Muscle layer of duodenum (tissue), 2 donors: ENCODE results near the gene SLC12A7.

Experiments used
- H3K27ac ChIP-seq: one replicate; pipeline ENCODE4 v1.7.0; 2013; ENCODE audit warnings: mild to moderate bottlenecking, low read length
- H3K27me3 ChIP-seq: one replicate; pipeline ENCODE4 v1.7.0; 2013; ENCODE audit warnings: low read depth, mild to moderate bottlenecking, control low read depth, low read length
- H3K36me3 ChIP-seq, 2 donors: one replicate each; pipeline ENCODE4 v1.7.0; 2013; ENCODE audit warnings: low read length in 2 of 2, control low read depth in 1 of 2, mild to moderate bottlenecking in 1 of 2; ENCODE audit not compliant: insufficient read depth in 2 of 2, control insufficient read depth in 1 of 2
- H3K4me1 ChIP-seq, 2 donors: one replicate each; pipeline ENCODE4 v1.7.0; 2013; ENCODE audit warnings: low read length in 2 of 2, mild to moderate bottlenecking in 2 of 2, control low read depth in 1 of 2, moderate library complexity in 1 of 2; ENCODE audit not compliant: insufficient read depth in 2 of 2, control insufficient read depth in 1 of 2
- H3K4me3 ChIP-seq, 2 donors: one replicate each; pipeline ENCODE4 v1.7.0; 2013; ENCODE audit warnings: low read length in 2 of 2, low read depth in 1 of 2, mild to moderate bottlenecking in 1 of 2
- H3K9me3 ChIP-seq, 2 donors: one replicate each; pipeline ENCODE4 v1.7.0; 2013; ENCODE audit warnings: low read length in 2 of 2, control low read depth in 1 of 2, mild to moderate bottlenecking in 1 of 2; ENCODE audit not compliant: control insufficient read depth in 1 of 2
- donor health status: healthy.

SLC12A7 gene

GRCh38 chr5:1080432-1080831 lies 31.4 kb downstream of the SLC12A7 start:
- Histone ChIP-seq H3K27me3 (no peaks in the 10 kb centered on the region), H3K27ac (no peak overlapping the region), H3K36me3 (peaks cover 16 to 77% of the 10 kb centered on the region in 2 donors), H3K4me1 (no peaks in the 10 kb centered on the region), H3K9me3 (no peaks in the 10 kb centered on the region), H3K4me3 (no peak overlapping the region)

DNA sequence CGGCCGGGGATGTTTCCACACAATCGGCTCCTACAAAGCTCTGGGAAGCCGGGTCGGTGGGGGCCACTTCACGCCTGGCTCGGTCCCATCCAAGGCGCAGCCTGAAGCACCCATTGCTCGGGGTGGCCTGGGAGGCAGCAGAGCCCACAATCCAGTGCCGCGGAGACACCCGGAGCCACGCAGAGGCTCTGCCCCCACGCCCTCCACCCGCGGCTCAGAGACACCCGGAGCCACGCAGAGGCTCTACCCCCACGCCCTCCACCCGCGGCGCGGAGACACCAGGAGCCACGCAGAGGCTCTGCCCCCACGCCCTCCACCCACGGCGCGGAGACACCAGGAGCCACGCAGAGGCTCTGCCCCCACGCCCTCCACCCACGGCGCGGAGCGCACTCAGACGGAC lies 31.9 kb downstream of the SLC12A7 start:
- H3K27ac ChIP-seq: no peak overlapping the region
- no peak overlapping the region for H3K4me3 ChIP-seq
- peaks cover 16 to 77% of the 10 kb centered on the region in 2 donors for H3K36me3 ChIP-seq
- H3K27me3 ChIP-seq: no peaks in the 10 kb centered on the region
- no peaks in the 10 kb centered on the region for H3K4me1 ChIP-seq
- H3K9me3 ChIP-seq: no peaks in the 10 kb centered on the region

DNA sequence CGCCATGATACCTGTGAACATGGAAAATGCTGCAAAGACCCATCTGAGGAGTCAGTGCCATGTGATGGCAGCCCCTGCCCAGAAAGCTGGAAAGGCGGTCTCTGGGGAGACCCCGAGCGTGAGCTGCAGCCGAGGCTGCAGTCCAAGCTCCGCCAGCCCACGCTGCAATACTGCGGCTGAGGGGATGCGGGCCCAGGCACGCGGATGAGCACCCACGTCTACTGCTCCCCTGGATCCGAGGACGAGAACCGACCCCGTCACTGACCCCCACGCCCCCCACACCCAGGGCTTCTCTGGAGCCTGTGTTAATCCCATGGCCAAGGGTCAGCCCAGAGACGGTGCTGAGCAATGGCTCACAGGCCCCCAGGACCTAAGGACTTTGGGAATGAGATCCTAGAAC lies 32.4 kb downstream of the SLC12A7 start:
- H3K27me3 ChIP-seq: no peaks in the 10 kb centered on the region
- no peak overlapping the region for H3K4me3 ChIP-seq
- H3K4me1 ChIP-seq: no peaks in the 10 kb centered on the region
- H3K36me3 ChIP-seq: peaks cover 16 to 77% of the 10 kb centered on the region in 2 donors
- no peak overlapping the region for H3K27ac ChIP-seq
- no peaks in the 10 kb centered on the region for H3K9me3 ChIP-seq

- no peaks in the 10 kb centered on the region for H3K4me1 ChIP-seq
- H3K27me3 ChIP-seq: no peaks in the 10 kb centered on the region
- no peak overlapping the region for H3K4me3 ChIP-seq
- H3K9me3 ChIP-seq: no peaks in the 10 kb centered on the region
- peaks cover 11 to 77% of the 10 kb centered on the region in 2 donors for H3K36me3 ChIP-seq
- H3K27ac ChIP-seq: no peak overlapping the region
Measured at GRCh38 chr5:1078851-1079250, 33.0 kb downstream of the SLC12A7 start.

- Histone ChIP-seq H3K27ac (no peak overlapping the region), H3K36me3 (peaks cover 11 to 77% of the 10 kb centered on the region in 2 donors), H3K4me1 (no peaks in the 10 kb centered on the region)
Measured at GRCh38 chr5:1078206-1078605, 33.7 kb downstream of the SLC12A7 start.

GRCh38 chr5:1077491-1078020 lies 34.3 kb downstream of the SLC12A7 start:
- Histone ChIP-seq H3K36me3 (peaks cover 11 to 77% of the 10 kb centered on the region in 2 donors), H3K27ac (no peak overlapping the region), H3K27me3 (no peaks in the 10 kb centered on the region), H3K9me3 (no peaks in the 10 kb centered on the region), H3K4me1 (no peaks in the 10 kb centered on the region), H3K4me3 (no peak overlapping the region)

More at GRCh38 chr5:1078206-1078605, 33.7 kb downstream of the SLC12A7 start:
- Histone ChIP-seq H3K27me3 (no peaks in the 10 kb centered on the region), H3K9me3 (no peaks in the 10 kb centered on the region), H3K4me3 (no peak overlapping the region)

DNA sequence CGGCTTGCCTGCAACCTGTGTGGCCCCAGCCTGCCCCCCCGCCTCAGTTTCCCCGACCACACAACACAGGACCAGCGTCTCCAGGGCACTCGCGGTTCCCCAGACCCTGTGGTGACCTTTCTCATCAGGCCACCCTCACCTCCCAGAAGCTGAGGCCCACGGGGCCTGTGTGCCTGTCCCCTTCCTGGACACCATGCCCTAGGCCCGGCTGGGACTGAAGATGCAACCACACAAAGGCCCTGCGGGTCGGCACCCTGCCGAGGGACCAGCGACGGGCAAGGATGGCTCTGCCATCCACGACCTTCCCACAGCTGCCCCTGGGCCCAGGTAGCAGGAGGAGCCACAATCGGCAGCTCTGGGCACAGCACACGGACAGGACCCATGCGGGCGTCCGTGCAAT lies 34.8 kb downstream of the SLC12A7 start:
- Histone ChIP-seq H3K4me3 (no peak overlapping the region), H3K27me3 (no peaks in the 10 kb centered on the region), H3K36me3 (peaks cover 11 to 77% of the 10 kb centered on the region in 2 donors)

GRCh38 chr5:1076406-1076805 lies 35.5 kb downstream of the SLC12A7 start:
- Histone ChIP-seq H3K4me1 (no peaks in the 10 kb centered on the region), H3K36me3 (peaks cover 11 to 73% of the 10 kb centered on the region in 2 donors), H3K9me3 (no peaks in the 10 kb centered on the region), H3K27me3 (no peaks in the 10 kb centered on the region), H3K27ac (no peak overlapping the region), H3K4me3 (no peak overlapping the region)

More for the DNA sequence above, 34.8 kb downstream of the SLC12A7 start:
- Histone ChIP-seq H3K27ac (no peak overlapping the region), H3K4me1 (no peaks in the 10 kb centered on the region), H3K9me3 (no peaks in the 10 kb centered on the region)

DNA sequence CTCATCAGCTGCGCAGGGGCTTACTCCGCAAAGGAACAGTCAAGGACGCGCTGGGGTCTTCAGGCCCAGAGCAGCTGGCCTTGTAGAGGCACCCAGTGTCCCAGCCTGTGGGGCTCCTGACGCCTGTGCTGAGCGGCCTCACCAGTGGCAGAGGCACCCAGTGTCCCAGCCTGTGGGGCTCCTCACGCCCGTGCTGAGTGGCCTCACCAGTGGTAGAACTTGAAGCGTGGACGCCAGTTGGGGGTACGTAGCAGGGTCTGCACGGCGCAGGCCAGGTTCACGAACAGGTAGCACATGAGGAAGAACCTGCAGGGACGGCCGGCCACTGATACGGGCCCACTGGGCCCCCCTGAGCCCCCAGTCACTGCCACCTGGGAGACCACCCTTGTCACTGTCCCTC lies 35.9 kb downstream of the SLC12A7 start:
- Histone ChIP-seq H3K4me3 (no peak overlapping the region), H3K4me1 (no peaks in the 10 kb centered on the region), H3K36me3 (peaks cover 11 to 68% of the 10 kb centered on the region in 2 donors), H3K9me3 (no peaks in the 10 kb centered on the region), H3K27ac (no peak overlapping the region), H3K27me3 (no peaks in the 10 kb centered on the region)

- Histone ChIP-seq H3K4me3 (no peak overlapping the region), H3K36me3 (peaks cover 8 to 64% of the 10 kb centered on the region in 2 donors), H3K9me3 (no peaks in the 10 kb centered on the region), H3K27ac (no peak overlapping the region), H3K4me1 (no peaks in the 10 kb centered on the region), H3K27me3 (no peaks in the 10 kb centered on the region)
Measured at GRCh38 chr5:1075555-1075881, 36.3 kb downstream of the SLC12A7 start.

GRCh38 chr5:1074816-1075554 lies 36.9 kb downstream of the SLC12A7 start:
- H3K4me1 ChIP-seq: no peaks in the 10 kb centered on the region
- H3K9me3 ChIP-seq: no peaks in the 10 kb centered on the region
- peaks cover 8 to 61% of the 10 kb centered on the region in 2 donors for H3K36me3 ChIP-seq
- no peak overlapping the region for H3K27ac ChIP-seq
- no peaks in the 10 kb centered on the region for H3K27me3 ChIP-seq
- no peak overlapping the region for H3K4me3 ChIP-seq

- peaks cover 6 to 65% of the 10 kb centered on the region in 2 donors for H3K36me3 ChIP-seq
- H3K4me1 ChIP-seq: no peaks in the 10 kb centered on the region
- no peaks in the 10 kb centered on the region for H3K27me3 ChIP-seq
- H3K27ac ChIP-seq: no peak overlapping the region
- no peaks in the 10 kb centered on the region for H3K9me3 ChIP-seq
- H3K4me3 ChIP-seq: no peak overlapping the region
Measured at GRCh38 chr5:1074226-1074625, 37.6 kb downstream of the SLC12A7 start.
